Astrocyte (in vitro differentiated cells and primary cell): ENCODE results near the gene DUSP23.

ENCODE experiments used
- EZH2 ChIP-seq: IDR thresholded peaks from 2 replicates; pipeline ENCODE4 v1.6.1; 2012; ENCODE audit warnings: mild to moderate bottlenecking, low read length, inconsistent platforms; ENCODE audit not compliant: insufficient read depth
- TF ChIP-seq, protein P1 (sequence below): IDR thresholded peaks from 2 replicates; pipeline ENCODE4 v1.5.1; 2011; ENCODE audit warnings: low read depth, mild to moderate bottlenecking, inconsistent platforms, low read length, moderate library complexity; ENCODE audit not compliant: insufficient read depth

- TF ChIP-seq, protein P1, sequence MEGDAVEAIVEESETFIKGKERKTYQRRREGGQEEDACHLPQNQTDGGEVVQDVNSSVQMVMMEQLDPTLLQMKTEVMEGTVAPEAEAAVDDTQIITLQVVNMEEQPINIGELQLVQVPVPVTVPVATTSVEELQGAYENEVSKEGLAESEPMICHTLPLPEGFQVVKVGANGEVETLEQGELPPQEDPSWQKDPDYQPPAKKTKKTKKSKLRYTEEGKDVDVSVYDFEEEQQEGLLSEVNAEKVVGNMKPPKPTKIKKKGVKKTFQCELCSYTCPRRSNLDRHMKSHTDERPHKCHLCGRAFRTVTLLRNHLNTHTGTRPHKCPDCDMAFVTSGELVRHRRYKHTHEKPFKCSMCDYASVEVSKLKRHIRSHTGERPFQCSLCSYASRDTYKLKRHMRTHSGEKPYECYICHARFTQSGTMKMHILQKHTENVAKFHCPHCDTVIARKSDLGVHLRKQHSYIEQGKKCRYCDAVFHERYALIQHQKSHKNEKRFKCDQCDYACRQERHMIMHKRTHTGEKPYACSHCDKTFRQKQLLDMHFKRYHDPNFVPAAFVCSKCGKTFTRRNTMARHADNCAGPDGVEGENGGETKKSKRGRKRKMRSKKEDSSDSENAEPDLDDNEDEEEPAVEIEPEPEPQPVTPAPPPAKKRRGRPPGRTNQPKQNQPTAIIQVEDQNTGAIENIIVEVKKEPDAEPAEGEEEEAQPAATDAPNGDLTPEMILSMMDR = no peak
- no peak for TF ChIP-seq EZH2
These were observed 18.8 kb downstream of the DUSP23 start for GRCh38 chr1:159799446-159799985.
